Mesendoderm (in vitro differentiated cells): ENCODE data around the gene GALNT12.
A peak's percentile ranks its signal among the peaks of the same experiment; 100 is the strongest.

ENCODE experiments used
- DNase-seq: peaks from one replicate; pipeline ENCODE4 v3.0.0; 2013
- H2AK5ac ChIP-seq: 2 replicates; pipeline ENCODE4 v1.6.1; 2013; ENCODE audit warnings: low read length, inconsistent platforms
- H2BK120ac ChIP-seq: 2 replicates; pipeline ENCODE4 v1.6.1; 2013; ENCODE audit warnings: low read depth, mild to moderate bottlenecking, low read length, moderate library complexity, mixed read lengths
- H2BK15ac ChIP-seq: replicated peaks from 2 replicates; pipeline ENCODE4 v1.6.1; 2013; ENCODE audit warnings: low read depth, mild to moderate bottlenecking, moderate library complexity
- H2BK5ac ChIP-seq: 2 replicates; pipeline ENCODE4 v1.6.1; 2013; ENCODE audit warnings: low read length, inconsistent platforms
- H3K18ac ChIP-seq: 2 replicates; pipeline ENCODE4 v1.6.1; 2013; ENCODE audit warnings: mild to moderate bottlenecking, low read length, mixed read lengths
- H3K23ac ChIP-seq: one replicate; pipeline ENCODE4 v1.6.1; 2013; ENCODE audit warnings: low read length
- H3K27ac ChIP-seq: 2 replicates; pipeline ENCODE4 v1.5.1; 2013; ENCODE audit warnings: low read depth, mild to moderate bottlenecking, inconsistent platforms, low read length, moderate library complexity
- H3K27me3 ChIP-seq: 2 replicates; pipeline ENCODE4 v1.6.1; 2013; ENCODE audit warnings: low read length, control low read depth, mild to moderate bottlenecking, inconsistent platforms; ENCODE audit not compliant: insufficient read depth, poor library complexity
- H3K36me3 ChIP-seq: 2 replicates; pipeline ENCODE4 v1.6.1; 2013; ENCODE audit warnings: low read length, inconsistent platforms; ENCODE audit not compliant: control insufficient read depth, insufficient read depth
- H3K4ac ChIP-seq: one replicate; pipeline ENCODE4 v1.6.1; 2013; ENCODE audit warnings: low read depth, mild to moderate bottlenecking, low read length, moderate library complexity
- H3K4me1 ChIP-seq: 2 replicates; pipeline ENCODE4 v1.6.1; 2013; ENCODE audit warnings: low read depth, low read length, inconsistent platforms; ENCODE audit not compliant: control insufficient read depth
- H3K4me2 ChIP-seq: 2 replicates; pipeline ENCODE4 v1.6.1; 2013; ENCODE audit warnings: low read length
- H3K4me3 ChIP-seq: 2 replicates; pipeline ENCODE4 v1.5.1; 2013; ENCODE audit warnings: mild to moderate bottlenecking, low read length
- H3K56ac ChIP-seq: one replicate; pipeline ENCODE4 v1.6.1; 2013; ENCODE audit warnings: low read length
- H3K79me1 ChIP-seq: 2 replicates; pipeline ENCODE4 v1.6.1; 2013; ENCODE audit warnings: low read length, inconsistent platforms
- H3K79me2 ChIP-seq: 2 replicates; pipeline ENCODE4 v1.6.1; 2013; ENCODE audit warnings: mild to moderate bottlenecking, low read length; ENCODE audit not compliant: control insufficient read depth, insufficient read depth
- H3K9ac ChIP-seq: 2 replicates; pipeline ENCODE4 v1.6.1; 2013; ENCODE audit warnings: low read length, inconsistent platforms
- H4K5ac ChIP-seq: one replicate; pipeline ENCODE4 v1.6.1; 2013; ENCODE audit warnings: low read length
- H4K8ac ChIP-seq: one replicate; pipeline ENCODE4 v1.6.1; 2013; ENCODE audit warnings: low read depth, mild to moderate bottlenecking, control low read depth, low read length, moderate library complexity
- WGBS: extraction: QIAGEN DNeasy Blood & Tissue Kit; methylation state at CpG from one replicate; pipeline ENCODE4 v1.1.7; 2013; ENCODE audit warnings: low lambda C conversion rate, missing lambda C conversion rate; ENCODE audit not compliant: insufficient coverage; ENCODE audit errors: extremely low coverage; 5-methylcytosine and 5-hydroxymethylcytosine counted together

The GALNT12 gene

DNA sequence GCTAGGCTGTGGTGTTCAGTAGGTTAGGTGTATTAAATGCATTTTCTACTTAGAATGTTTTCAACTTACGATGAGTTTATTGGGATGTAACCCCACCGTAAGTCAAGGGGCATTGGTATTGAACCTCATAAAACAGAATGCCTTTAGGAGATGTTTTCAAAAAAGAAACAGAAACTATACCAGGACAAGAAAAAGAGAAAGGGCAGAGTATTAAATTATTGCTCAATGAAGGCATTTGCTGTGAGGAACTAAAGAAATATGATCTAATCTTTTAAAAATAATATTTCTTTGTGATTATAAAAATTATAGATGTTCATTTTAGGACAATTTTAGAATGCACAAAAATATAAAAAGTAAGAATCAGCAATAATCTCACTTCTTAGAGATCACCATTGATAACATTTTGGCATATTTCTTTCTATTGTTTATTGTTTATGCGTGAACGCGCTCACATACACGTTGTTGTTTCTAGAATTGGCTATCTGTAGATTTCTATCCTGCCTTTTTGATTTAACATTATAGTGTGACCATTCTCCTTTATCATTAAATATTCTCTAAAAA, 8.0 kb downstream of the GALNT12 start:
- H3K4me2 ChIP-seq = no peak overlapping the region
- no peak overlapping the region for H4K8ac ChIP-seq
- no CpG with 5 or more reads among the region's 6 CpGs for WGBS
- H3K18ac ChIP-seq = no peak overlapping the region
- H3K36me3 ChIP-seq = no peaks in the 10 kb centered on the region
- H3K27ac ChIP-seq = no peak overlapping the region
- no peak overlapping the region for H2BK15ac ChIP-seq
- no peak overlapping the region for H2AK5ac ChIP-seq
- no peak overlapping the region for H3K4me3 ChIP-seq
- no peak overlapping the region for H3K9ac ChIP-seq
- H2BK5ac ChIP-seq = no peak overlapping the region
- no peaks in the 10 kb centered on the region for H3K79me1 ChIP-seq
- no peaks in the 10 kb centered on the region for H3K79me2 ChIP-seq
- H3K4me1 ChIP-seq = no peaks in the 10 kb centered on the region
- no peaks in the 10 kb centered on the region for H3K27me3 ChIP-seq
- no peak overlapping the region for H4K5ac ChIP-seq
- H2BK120ac ChIP-seq = no peak overlapping the region
- no peak overlapping the region for H3K23ac ChIP-seq
- no peak overlapping the region for H3K4ac ChIP-seq
- H3K56ac ChIP-seq = no peak overlapping the region
- DNase-seq = no peak

DNA sequence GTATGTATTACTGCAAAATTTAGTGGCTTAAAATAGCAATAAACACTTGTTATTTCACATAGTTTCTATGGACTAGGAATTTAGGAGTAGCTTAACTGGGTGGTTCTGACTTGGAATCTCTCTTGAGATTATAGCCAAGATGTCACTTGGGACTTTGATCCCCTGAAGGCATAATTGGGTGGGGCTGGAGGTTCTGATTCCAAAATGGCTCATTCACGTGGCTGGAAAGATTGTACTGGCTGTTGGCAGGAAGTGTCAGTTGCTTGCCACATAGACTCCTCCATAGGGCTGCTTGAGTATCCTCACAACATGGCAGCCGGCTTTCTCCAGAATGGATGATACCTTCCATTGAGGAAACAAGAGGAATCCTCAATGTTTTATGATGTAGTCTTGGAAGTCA, 11.3 kb downstream of the GALNT12 start:
- H3K4me3 ChIP-seq = no peak overlapping the region
- no peak overlapping the region for H2BK15ac ChIP-seq

DNA sequence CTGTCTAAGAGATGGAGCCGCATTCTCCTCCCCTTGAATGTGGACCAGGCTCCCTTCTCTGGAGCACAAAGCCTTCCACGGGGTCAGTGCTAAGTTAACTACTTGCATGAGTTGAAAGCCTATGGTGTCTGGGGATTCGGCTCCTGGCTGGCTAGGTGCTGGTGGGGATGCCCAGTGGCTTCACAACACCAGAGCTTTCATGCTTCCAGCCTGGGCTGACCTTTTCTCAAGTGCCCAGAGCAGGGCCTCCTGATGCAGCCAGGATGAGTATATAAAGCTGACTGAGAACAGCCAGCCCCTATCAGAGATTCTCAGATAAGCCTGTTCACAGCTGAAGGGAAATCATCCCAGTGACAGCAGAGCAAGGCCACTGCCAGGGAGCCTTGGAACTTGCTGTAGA, 11.8 kb downstream of the GALNT12 start:
- WGBS = no CpG with 5 or more reads among the region's 3 CpGs
- Histone ChIP-seq H3K4me3 (no peak overlapping the region), H3K79me1 (no peaks in the 10 kb centered on the region), H3K27me3 (no peaks in the 10 kb centered on the region), H2AK5ac (no peak overlapping the region), H3K4ac (no peak overlapping the region), H3K4me1 (no peaks in the 10 kb centered on the region), H4K8ac (no peak overlapping the region), H3K27ac (no peak overlapping the region), H3K56ac (no peak overlapping the region), H4K5ac (no peak overlapping the region), H2BK5ac (no peak overlapping the region), H2BK15ac (no peak overlapping the region), H3K18ac (no peak overlapping the region), H3K79me2 (no peaks in the 10 kb centered on the region), H2BK120ac (no peak overlapping the region), H3K4me2 (no peak overlapping the region), H3K9ac (no peak overlapping the region), H3K36me3 (no peaks in the 10 kb centered on the region), H3K23ac (no peak overlapping the region)
- DNase-seq = no peak

More for the DNA sequence above, 11.3 kb downstream of the GALNT12 start:
- Histone ChIP-seq H3K23ac (no peak overlapping the region), H3K4ac (no peak overlapping the region), H3K79me2 (no peaks in the 10 kb centered on the region), H3K56ac (no peak overlapping the region), H4K5ac (no peak overlapping the region), H3K27me3 (no peaks in the 10 kb centered on the region), H2BK120ac (no peak overlapping the region), H3K36me3 (no peaks in the 10 kb centered on the region), H3K4me1 (no peaks in the 10 kb centered on the region), H3K4me2 (no peak overlapping the region), H2AK5ac (no peak overlapping the region), H3K27ac (no peak overlapping the region), H4K8ac (no peak overlapping the region), H3K18ac (no peak overlapping the region), H2BK5ac (no peak overlapping the region), H3K9ac (no peak overlapping the region), H3K79me1 (no peaks in the 10 kb centered on the region)
- DNase-seq = no peak
- no CpG with 5 or more reads among the region's 2 CpGs for WGBS

DNA sequence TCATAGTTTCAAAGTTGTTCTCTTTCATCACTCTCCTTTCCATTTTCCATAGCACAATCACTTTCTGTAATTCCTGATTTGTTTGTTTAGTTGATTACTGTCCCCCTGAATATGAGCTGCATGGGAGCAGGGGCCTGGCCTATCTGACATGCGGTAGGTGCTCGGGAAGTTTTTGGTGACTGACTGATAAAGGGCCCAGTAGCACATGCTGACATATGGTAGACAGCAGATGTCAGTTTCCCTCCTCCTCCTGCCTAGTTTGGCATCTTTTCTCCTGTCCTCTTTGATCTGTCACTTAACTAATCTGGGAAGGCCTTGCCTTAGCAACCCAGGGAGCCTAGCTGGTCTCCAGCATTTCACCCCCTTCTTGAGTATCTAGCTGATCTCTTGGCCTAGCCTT, 14.4 kb downstream of the GALNT12 start:
- peak; percentile 28 for DNase-seq
- WGBS = no CpG with 5 or more reads among the region's 2 CpGs

DNA sequence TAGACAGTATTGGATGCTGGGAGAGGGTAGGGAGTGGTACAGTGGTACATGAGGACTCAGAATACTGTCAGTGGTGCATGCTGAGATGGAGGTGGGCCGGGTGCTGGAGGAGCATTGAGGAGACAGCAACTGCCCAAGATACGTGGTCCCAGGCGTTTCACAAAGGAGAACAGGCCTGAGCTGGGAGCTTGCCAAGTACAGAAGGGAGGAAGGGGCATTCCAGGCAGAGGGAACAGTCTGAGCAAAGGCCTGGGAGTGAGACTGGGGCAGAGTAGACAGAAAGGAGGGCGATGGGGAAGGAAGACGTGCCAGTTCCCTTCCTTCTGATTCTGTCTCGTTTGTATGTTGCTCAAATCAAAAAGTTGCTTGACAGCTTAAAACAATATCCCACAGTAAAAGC, 15.2 kb downstream of the GALNT12 start:
- no peaks in the 10 kb centered on the region for H3K79me1 ChIP-seq
- no peaks in the 10 kb centered on the region for H3K36me3 ChIP-seq
- no peak overlapping the region for H2AK5ac ChIP-seq
- no peaks in the 10 kb centered on the region for H3K4me1 ChIP-seq
- no peak overlapping the region for H3K56ac ChIP-seq
- no peak overlapping the region for H3K4ac ChIP-seq
- no peaks in the 10 kb centered on the region for H3K79me2 ChIP-seq
- no peak overlapping the region for H3K23ac ChIP-seq
- H2BK15ac ChIP-seq = no peak overlapping the region
- no CpG with 5 or more reads among the region's 6 CpGs for WGBS
- H3K27ac ChIP-seq = no peak overlapping the region
- no peak overlapping the region for H2BK120ac ChIP-seq
- no peak overlapping the region for H3K4me3 ChIP-seq
- no peaks in the 10 kb centered on the region for H3K27me3 ChIP-seq
- H4K8ac ChIP-seq = no peak overlapping the region
- no peak overlapping the region for H3K4me2 ChIP-seq
- no peak overlapping the region for H3K9ac ChIP-seq
- H4K5ac ChIP-seq = no peak overlapping the region
- H2BK5ac ChIP-seq = no peak overlapping the region
- no peak overlapping the region for H3K18ac ChIP-seq
- no peak for DNase-seq

More for the DNA sequence above, 14.4 kb downstream of the GALNT12 start:
- H3K27ac ChIP-seq = no peak overlapping the region
- no peak overlapping the region for H2AK5ac ChIP-seq
- H3K27me3 ChIP-seq = no peaks in the 10 kb centered on the region
- H2BK15ac ChIP-seq = no peak overlapping the region
- H3K36me3 ChIP-seq = no peaks in the 10 kb centered on the region
- no peak overlapping the region for H3K4me2 ChIP-seq
- no peak overlapping the region for H3K56ac ChIP-seq
- no peak overlapping the region for H2BK5ac ChIP-seq
- no peaks in the 10 kb centered on the region for H3K79me1 ChIP-seq
- no peak overlapping the region for H3K18ac ChIP-seq
- no peaks in the 10 kb centered on the region for H3K4me1 ChIP-seq
- H2BK120ac ChIP-seq = no peak overlapping the region
- H3K4me3 ChIP-seq = no peak overlapping the region
- no peak overlapping the region for H4K5ac ChIP-seq
- H4K8ac ChIP-seq = no peak overlapping the region
- no peak overlapping the region for H3K23ac ChIP-seq
- H3K79me2 ChIP-seq = no peaks in the 10 kb centered on the region
- no peak overlapping the region for H3K4ac ChIP-seq
- H3K9ac ChIP-seq = no peak overlapping the region

DNA sequence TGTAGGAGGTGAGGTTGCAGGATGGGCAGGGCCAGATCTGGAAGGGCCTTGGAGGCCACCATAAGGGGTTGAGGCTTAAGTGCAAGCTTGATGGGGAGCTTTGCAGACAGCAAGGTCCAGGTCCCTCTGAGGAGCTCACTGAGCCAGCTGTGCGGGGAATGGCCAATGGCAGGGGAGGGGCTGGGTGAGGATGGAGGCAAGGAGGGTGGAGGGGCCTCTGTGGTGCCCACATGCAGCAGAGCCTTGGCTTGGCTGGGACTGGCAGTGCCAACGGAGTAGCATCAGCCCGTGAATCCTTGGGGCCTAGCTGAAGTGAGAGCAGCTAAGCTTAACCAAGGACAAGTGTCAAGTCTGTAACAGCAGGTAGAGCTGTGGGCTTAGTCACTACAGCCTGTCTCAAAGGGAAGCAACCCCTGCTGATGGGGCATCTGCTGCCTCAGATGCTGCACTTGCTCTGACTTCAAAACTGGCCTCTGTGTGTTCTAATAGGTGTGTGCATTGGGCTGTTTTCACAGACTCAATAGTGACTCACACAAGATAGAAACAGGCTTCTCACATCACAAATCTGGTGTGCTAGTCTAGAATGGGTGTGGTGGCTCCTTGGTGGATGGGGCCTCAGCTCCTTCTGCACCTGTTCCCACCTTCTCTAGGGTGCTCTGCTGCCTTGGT, 16.3 kb downstream of the GALNT12 start:
- Histone ChIP-seq H3K23ac (no peak overlapping the region), H2BK5ac (no peak overlapping the region), H3K4me1 (no peaks in the 10 kb centered on the region), H2BK15ac (no peak overlapping the region), H3K79me1 (no peaks in the 10 kb centered on the region), H3K9ac (no peak overlapping the region), H3K36me3 (no peaks in the 10 kb centered on the region), H2BK120ac (no peak overlapping the region), H3K4me3 (no peak overlapping the region), H4K5ac (no peak overlapping the region), H3K79me2 (no peaks in the 10 kb centered on the region), H2AK5ac (no peak overlapping the region), H3K4ac (no peak overlapping the region), H3K56ac (no peak overlapping the region), H3K27me3 (no peaks in the 10 kb centered on the region), H3K18ac (no peak overlapping the region), H3K27ac (no peak overlapping the region), H3K4me2 (no peak overlapping the region), H4K8ac (no peak overlapping the region)
- no peak for DNase-seq
- WGBS = no CpG with 5 or more reads among the region's 3 CpGs
